Right lobe of liver (tissue), 4 donors: ENCODE measurements around the gene COLGALT1.

ENCODE experiments used
- CTCF ChIP-seq, 4 donors: fragments of 200-600 bp in 3 of 4; fragments of 450-650 bp in 1 of 4; IDR thresholded peaks; one replicate each; pipeline versions ENCODE4 v1.5.1 to v1.8.0; 2016 to 2022; ENCODE audit warnings: antibody characterized with exemption in 4 of 4, mild to moderate bottlenecking in 2 of 4
- POLR2A ChIP-seq: fragments of 450-650 bp; IDR thresholded peaks from one replicate; pipeline ENCODE4 v1.6.1; 2017; ENCODE audit warnings: antibody characterized with exemption, mild to moderate bottlenecking
- donor health status: DM: no; HTN: no; CAD: no.
- donor health status: DM: no; HTN: no; CAD: no.
- donor health status: DM: no; HTN: yes; CAD: no.

GRCh38 chr19:17626456-17627015 is 71.1 kb downstream of the COLGALT1 start:
- no peak for TF ChIP-seq CTCF (IDR thresholded peaks at IDR 0.05)
- TF ChIP-seq POLR2A = no peak
